NCI-H2107 treated with DMSO at 0.1 percent for 48 hours (cell line): Measurements from ENCODE around the gene MAFG.

Experiments
- DNase-seq: peaks from one replicate; lab custom pipeline; 2025; ENCODE audit not compliant: unreplicated experiment; lab: John Stamatoyannopoulos, UW

MAFG gene

DNA sequence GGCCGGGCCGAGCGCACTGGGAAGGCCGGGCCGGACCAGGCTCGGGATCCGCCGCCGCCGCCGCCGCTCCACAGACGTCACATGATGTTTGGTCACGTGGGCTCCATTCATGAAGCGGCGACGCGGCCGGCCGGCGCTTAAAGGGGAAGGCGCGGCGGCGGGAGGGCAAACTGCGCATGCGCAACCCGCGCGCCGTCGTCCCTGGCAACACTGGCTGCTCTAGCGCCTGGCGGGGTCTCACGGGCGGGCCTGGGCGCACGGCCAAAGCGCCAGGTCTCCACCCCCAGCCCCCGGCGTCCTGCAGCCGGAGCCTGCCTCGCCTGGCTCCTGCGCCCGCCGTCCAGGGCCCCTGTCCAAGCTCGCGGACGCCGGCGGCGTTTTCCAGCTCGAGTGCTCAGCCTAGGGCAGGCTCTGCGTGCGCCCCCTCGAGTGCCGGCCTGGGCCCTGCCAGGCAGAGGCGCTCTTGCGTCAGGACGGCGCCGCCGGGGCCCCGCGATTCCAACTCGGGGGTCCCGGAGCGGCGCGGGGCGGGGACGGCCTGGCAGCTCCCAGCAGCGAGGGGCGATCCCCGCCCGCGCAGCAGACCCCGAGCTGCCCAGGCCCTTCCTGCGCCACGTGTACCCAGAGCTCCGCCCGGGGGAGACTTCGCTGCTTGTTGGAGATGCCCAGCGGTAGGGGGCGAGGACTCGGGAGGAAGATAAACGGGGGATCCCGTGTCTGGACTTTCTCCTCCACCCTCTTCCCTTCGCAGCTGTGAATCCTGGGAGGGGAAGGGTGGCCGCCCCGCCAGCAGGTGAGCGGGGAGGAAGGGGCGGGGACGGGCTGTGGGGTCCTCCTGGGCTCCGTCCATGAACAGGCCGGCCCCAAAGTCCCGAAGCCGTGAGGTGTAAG, at the start of gene MAFG:
Gene MAFG, minus strand, starts transcription at position 83 of the 891 bp plus-strand sequence. CDS start 4,550 bp downstream, outside the sequence.
- DNase-seq: peak; percentile 57

DNA sequence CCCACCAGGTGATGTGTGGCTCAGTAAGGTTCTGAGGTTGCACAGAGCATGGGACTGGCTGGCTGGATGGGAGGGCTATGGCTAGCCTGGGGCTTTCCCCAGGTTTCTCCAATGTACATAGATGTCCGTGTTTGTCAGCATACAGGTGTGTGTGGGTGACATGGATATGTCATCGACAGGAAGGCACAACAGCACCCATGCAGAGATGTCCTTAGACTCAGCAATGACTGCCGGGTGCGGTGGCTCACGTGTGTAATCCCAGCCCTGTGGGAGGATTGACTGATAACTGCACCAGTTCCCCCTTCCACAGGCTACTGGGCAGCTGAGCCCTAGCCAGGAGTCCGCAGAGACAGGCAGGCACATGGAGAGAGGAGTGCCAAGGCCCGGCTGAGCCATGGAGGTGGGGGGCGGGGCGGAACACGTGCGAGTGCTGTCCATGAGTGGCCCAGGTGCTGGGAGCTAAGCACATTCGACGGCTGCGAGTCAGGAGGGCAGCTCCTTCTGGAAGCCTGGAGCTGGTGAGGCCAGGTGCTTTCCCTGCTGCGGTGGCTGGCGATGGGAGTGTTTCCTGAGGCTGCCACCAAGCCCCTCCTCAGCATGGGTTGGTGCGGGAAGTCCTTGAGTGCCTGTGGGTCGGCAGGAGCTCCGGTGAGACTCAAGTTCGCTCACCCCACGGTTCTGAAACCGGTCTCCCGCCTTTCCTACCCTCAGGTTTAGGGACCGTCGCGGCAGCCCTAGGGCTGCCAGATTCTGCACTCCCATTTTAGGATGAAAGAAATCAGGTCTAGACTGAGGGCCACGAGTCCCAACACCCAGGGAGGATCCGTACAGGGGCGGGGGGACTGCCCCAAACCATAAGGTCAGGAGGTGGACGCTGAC, 49.0 kb upstream of the MAFG start:
- DNase-seq: peak; percentile 40

DNA sequence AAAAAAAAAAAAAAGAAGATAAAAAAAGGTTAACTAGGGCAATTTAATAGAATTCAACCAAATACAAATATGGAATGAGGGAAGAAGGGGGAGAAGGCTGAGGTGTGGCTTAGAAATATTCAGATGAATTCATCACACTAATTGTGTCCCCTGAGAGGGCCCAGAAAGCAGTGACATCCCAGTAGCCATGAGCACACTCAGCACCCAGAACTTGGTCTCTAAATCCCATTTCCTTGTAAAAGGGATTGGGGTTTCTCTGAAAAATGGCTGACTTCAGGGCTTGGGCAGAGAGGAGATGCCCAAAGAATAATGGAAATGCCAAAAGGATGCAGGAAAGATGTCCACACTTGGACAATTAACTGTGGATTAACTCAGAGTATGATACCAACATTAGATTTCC, 45.9 kb upstream of the MAFG start:
- no peak for DNase-seq

GRCh38 chr17:81968850-81969812, 41.6 kb upstream of the MAFG start:
- DNase-seq: no peak

GRCh38 chr17:81968396-81968745, 40.8 kb upstream of the MAFG start:
- DNase-seq: no peak

DNA sequence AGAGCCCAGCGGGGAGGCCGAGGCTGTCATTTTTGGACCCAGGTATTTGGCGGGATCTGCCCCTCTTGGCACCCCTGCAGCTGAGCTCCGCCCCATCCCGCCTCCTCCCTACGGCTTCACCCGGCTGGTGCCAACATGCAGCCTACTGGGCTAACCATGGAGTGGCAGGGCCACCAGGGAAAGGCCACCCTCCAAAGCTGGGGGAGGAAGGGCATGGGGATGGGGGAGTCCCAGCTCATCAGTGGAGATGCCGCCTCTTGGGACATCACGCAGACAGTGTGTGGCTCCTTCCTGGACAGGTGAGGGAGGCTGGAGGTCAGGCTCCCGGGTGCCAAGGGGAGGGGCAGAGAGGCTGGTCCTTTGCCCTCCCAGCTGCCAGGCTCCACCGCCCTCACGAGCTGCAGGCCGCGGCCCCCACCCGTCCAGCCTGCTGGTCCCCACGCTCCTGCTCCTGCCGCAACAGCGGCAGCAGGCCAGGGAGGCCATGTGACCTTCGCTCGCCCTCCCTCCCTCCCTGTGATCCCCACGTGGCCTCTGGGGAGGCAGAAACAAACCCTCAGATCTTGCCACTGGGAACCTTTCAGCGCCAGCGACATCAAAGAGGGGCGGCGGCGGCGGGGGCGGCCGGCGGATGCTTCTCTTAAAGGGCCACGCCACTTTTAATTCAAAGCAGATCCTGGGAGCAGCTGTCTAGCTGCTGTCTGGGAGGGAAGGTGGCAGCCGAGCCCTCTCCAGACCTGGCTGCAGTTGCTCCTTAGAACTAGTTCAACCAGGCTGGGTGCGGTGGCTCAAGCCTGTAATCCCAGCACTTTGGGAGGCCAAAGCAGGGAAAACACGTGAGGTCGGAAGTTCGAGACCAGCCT, 40.2 kb upstream of the MAFG start:
- DNase-seq: peak; percentile 49

DNA sequence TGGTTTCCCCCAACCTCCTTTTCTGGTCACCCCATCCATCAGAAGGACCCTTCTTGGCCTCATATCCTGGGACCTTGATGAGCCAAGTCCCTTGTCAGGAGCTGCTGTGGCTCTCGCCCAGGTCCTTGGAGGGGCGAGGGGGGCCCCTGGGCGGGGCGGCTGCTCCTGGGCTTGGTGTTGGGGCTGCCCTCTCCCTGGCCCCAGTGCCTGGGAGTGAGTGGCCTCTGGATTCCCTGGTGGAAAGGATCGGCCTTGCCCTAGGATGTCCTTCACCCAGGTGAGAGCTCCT, 39.7 kb upstream of the MAFG start:
- no peak for DNase-seq

GRCh38 chr17:81966343-81967243, 39.1 kb upstream of the MAFG start:
- no peak for DNase-seq

DNA sequence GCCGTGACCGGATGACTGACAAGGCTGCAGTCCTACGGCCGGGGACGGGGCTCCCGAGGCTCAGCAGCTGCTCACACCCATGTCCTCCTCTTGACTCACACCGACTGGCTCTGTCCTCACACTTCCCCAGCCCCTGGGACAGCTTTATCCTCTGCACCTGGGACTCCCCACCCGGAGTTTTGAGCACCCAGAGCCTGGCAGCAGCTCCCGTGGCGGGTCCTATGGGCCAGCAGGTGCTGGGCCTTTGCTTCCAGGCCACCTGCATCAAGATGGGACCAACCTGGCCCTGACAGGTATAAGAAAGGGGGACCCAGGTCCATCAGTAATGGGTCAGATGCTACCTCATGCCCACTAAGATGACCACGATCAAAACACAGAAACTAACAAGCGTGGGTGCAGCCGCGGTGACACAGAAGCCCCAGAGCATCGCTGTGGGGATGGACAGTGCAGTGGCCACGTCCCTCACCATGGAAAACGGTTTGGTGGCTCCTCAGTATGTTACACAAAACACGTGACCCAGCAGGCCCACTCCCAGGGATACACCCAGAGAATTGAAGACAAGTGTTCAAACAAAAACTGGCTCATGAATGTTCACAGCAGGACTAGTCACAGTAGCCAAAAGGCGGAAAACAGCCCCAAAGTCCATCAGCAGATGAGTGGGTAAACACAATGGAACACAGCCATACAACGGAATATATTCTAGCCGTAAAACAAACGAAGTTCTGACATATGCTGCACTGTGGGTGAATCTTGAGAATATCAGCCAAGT, 36.7 kb upstream of the MAFG start:
- no peak for DNase-seq

DNA sequence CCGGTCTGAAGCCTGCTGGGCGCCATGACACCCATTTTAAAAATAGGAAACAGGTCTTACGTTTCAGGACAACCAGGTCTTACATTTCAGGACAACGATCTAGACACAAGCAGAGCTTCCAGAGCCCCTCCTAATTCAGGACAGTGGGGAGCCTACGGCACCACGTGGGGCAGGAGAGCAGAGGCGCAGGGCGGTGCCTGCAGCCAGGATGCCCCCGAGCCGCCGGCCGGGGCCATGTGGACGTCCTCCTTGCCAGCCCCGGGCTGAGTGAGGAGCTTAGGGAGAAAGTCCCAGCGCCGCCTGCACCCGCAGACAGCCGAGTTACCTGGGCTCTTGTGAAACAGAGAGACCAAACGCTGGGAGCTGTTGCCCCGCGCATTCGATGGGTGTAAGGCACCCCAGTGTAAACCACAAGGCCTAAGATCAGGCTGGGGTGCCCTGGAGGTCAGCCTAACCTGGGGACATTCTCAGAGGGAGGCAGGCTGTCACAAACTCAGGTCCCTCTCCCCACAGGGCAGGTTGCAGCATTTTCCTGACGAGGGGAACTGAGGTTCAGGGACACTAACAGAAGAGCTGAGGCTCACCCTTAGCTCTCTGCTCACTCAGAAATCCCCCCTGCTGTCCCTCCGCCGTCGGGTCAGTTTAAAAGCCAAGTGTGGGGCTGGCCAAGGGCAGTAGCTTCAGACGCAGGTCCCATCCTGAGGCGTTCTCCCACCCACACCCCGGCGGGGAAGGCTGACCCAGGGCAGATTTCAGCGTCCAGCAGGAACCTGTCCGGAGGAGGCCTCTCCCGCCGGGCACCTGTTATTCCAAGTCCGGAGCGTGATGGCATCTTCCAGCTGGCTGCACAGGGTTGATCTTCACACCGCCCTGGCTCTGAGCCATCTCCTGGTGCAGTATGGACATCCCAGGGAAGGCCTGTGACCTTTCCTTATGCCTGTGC, 35.2 kb upstream of the MAFG start:
- DNase-seq: no peak

- DNase-seq: no peak
These were observed 34.3 kb upstream of the MAFG start for GRCh38 chr17:81961521-81962498.

DNA sequence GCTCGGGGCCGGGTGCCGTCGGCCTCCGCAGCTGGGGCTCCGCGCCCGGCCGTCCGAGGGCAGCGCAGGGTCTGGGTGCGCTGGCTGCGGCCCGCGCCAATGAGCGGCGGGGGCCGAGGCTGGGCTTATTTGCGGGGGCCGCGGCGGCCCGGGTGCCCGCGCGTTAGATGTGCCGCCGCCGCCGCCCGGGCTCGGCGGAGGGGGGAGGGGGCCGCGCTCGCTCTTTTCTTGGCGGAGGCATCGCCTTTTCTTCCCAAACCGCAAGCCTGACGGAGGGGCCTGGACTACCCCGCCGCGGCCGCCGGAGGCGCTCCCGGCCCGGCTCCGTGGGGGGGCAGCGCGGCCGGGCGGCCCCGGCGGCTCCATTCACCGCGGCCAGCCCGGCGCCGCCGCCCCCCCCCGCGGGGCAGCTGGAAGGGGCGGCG, 33.6 kb upstream of the MAFG start, which contains the start of gene NOTUM:
Gene NOTUM, minus strand, starts transcription at position 101 of the 425 bp plus-strand sequence. CDS start 278 bp downstream, outside the sequence.
- DNase-seq: no peak

- DNase-seq: no peak
These were observed 32.8 kb upstream of the MAFG start for GRCh38 chr17:81960130-81960958.

DNA sequence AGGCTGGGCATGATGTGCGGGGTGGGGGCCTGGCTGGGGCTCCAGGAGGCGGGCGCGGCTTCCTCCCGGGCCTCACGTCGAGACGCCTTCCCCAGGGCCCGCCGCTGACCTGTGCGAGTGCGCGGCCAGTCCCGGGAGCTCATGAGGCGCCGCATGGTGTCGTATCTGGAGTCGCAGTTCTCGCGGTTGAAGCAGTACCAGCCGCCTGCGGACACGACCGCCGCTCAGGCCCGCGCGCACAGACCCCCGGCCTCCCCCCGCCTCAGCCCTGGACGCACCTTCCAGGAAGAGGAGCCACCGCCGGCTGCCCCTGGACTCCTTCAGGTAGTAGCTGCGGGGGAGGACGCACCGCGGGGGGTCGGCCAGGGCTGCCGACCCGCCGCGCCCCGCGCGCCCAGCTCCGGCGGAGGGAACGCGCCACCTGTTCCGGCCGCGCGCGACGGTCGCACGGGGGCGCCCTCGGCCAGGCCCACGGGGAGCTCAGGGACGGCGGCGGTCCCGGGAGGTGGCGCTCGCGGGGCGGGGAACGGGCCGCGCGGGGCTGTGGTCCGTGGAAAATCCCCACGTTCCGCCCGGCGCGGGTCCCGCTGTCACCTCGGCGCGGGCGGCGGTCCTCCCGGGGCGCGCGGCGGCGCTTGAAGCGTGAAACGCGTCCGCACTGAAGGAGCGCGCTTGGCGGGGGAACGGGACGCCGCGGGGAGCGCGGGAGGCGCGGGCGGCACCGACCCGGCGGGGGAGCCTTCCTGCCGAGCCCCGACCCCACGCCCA, 32.0 kb upstream of the MAFG start:
- DNase-seq: no peak
